Thoracic aorta (tissue), 2 donors: ENCODE measurements around the gene RBP4. TPM values are rescaled to one million over a fixed set of nuclear protein-coding genes. Genes with fewer than 3 reads are reported as not detected.

Experiments
- ATAC-seq: fragments of 150-250 bp; one replicate; pipeline ENCODE4 v1.8.0; 2017; ENCODE audit warnings: low read depth; ENCODE audit not compliant: insufficient number of reproducible peaks, low FRiP score
- DNase-seq: peaks from one replicate; pipeline ENCODE4 v3.0.0-alpha.2; 2020; ENCODE audit warnings: low spot score
- H3K27ac ChIP-seq, 2 donors: fragments of 200-600 bp; sonication (generic); 1 replicate in 1 of 2; 2 replicates in 1 of 2; pipeline ENCODE4 v1.5.1; 2016; ENCODE audit warnings: mild to moderate bottlenecking in 2 of 2, moderate library complexity in 2 of 2
- H3K27me3 ChIP-seq: fragments of 200-600 bp; sonication (generic); replicated peaks from 2 replicates; pipeline ENCODE4 v1.6.0; 2016; ENCODE audit warnings: mild to moderate bottlenecking; ENCODE audit not compliant: insufficient read depth
- H3K36me3 ChIP-seq: fragments of 200-600 bp; sonication (generic); one replicate; pipeline ENCODE4 v1.5.1; 2016
- H3K4me1 ChIP-seq, 2 donors: fragments of 200-600 bp; sonication (generic); 1 replicate in 1 of 2; 2 replicates in 1 of 2; pipeline versions ENCODE4 v1.5.1 to v1.6.0; 2016; ENCODE audit warnings: low read depth in 2 of 2, mild to moderate bottlenecking in 1 of 2; ENCODE audit not compliant: control insufficient read depth in 1 of 2
- H3K4me3 ChIP-seq: fragments of 200-600 bp; sonication (generic); 2 replicates; pipeline ENCODE4 v1.5.1; 2016; ENCODE audit warnings: mild to moderate bottlenecking
- H3K9me3 ChIP-seq: fragments of 200-600 bp; sonication (generic); 2 replicates; pipeline ENCODE4 v1.5.1; 2016
- CTCF ChIP-seq: fragments of 200-600 bp; sonication (generic); IDR thresholded peaks from one replicate; pipeline ENCODE4 v1.5.1; 2019; ENCODE audit warnings: antibody characterized with exemption
- total RNA-seq, 2 donors: library from RNA; depleted of rRNA; stranded (reverse); fragments of >200 nt; gene quantifications; one replicate each; pipeline versions ENCODE4 v1.1.0 to v1.2.3, GENCODE V29; 2016

RBP4 gene
- total RNA-seq, 2 donors from 2014 or later: 23.1 to 23.3 TPM

GRCh38 chr10:93554760-93555432, 46.1 kb downstream of the RBP4 start:
- Histone ChIP-seq H3K4me3 (no peak overlapping the region), H3K36me3 (no peaks in the 10 kb centered on the region), H3K27ac (no peak overlapping the region), H3K9me3 (no peaks in the 10 kb centered on the region), H3K4me1 (no peaks in the 10 kb centered on the region), H3K27me3 (no peaks in the 10 kb centered on the region)
- TF ChIP-seq CTCF: peak; percentile 75
- DNase-seq (peak; percentile 21), ATAC-seq (no peak)

- H3K4me3 ChIP-seq: no peak overlapping the region
- DNase-seq (no peak), ATAC-seq (no peak)
- no peaks in the 10 kb centered on the region for H3K9me3 ChIP-seq
- H3K27me3 ChIP-seq: no peaks in the 10 kb centered on the region
- no peaks in the 10 kb centered on the region for H3K4me1 ChIP-seq
- H3K36me3 ChIP-seq: no peaks in the 10 kb centered on the region
- no peak for TF ChIP-seq CTCF
- H3K27ac ChIP-seq: no peak overlapping the region
Measured at GRCh38 chr10:93554316-93554663, 46.7 kb downstream of the RBP4 start.

GRCh38 chr10:93553482-93554315, 47.3 kb downstream of the RBP4 start:
- Histone ChIP-seq H3K9me3 (no peaks in the 10 kb centered on the region), H3K27ac (no peak overlapping the region), H3K36me3 (no peaks in the 10 kb centered on the region), H3K4me3 (no peak overlapping the region), H3K4me1 (no peaks in the 10 kb centered on the region), H3K27me3 (no peaks in the 10 kb centered on the region)
- DNase-seq (no peak), ATAC-seq (no peak)
- no peak for TF ChIP-seq CTCF

GRCh38 chr10:93552780-93553179, 48.3 kb downstream of the RBP4 start:
- DNase-seq: no peak
- Histone ChIP-seq H3K4me1 (no peaks in the 10 kb centered on the region), H3K4me3 (no peak overlapping the region), H3K9me3 (no peaks in the 10 kb centered on the region), H3K36me3 (no peaks in the 10 kb centered on the region), H3K27ac (no peak overlapping the region), H3K27me3 (no peaks in the 10 kb centered on the region)
- no peak for ATAC-seq
- no peak for TF ChIP-seq CTCF

GRCh38 chr10:93550606-93551005, 50.4 kb downstream of the RBP4 start:
- Histone ChIP-seq H3K4me3 (no peak overlapping the region), H3K36me3 (no peaks in the 10 kb centered on the region), H3K27ac (no peak overlapping the region), H3K4me1 (no peaks in the 10 kb centered on the region), H3K27me3 (no peaks in the 10 kb centered on the region), H3K9me3 (no peaks in the 10 kb centered on the region)
- ATAC-seq (no peak), DNase-seq (no peak)
- TF ChIP-seq CTCF: no peak
